Calu3 (cell line): Measurements from ENCODE around the gene ARHGAP19. TPM values are rescaled to one million over a fixed set of nuclear protein-coding genes. Genes with fewer than 3 reads are reported as not detected.

ENCODE experiments used
- BruUV-seq: library from RNA; stranded (reverse); fragments of 400-500 nt; replicated peaks from 2 replicates; lab custom pipeline; 2021; lab: Mats Ljungman, UMichigan
- CTCF ChIA-PET: fragments of 300-600 bp; sonication (Branson Sonifier 250); formaldehyde crosslinking; loops from one replicate; lab custom pipeline; 2022; ENCODE audit warnings: antibody characterized with exemption; lab: Charles Lee
- DNase-seq: peaks from one replicate; pipeline ENCODE4 v3.0.0; 2022
- H3K27ac Mint-ChIP-seq: one replicate; pipeline ENCODE4 v1.8.0; 2022; ENCODE audit warnings: mixed read lengths; ENCODE audit not compliant: unreplicated experiment
- H3K27me3 Mint-ChIP-seq: one replicate; pipeline ENCODE4 v1.8.0; 2022; ENCODE audit warnings: mixed read lengths; ENCODE audit not compliant: unreplicated experiment
- H3K36me3 Mint-ChIP-seq: one replicate; pipeline ENCODE4 v1.8.0; 2022; ENCODE audit warnings: mild to moderate bottlenecking, moderate library complexity, mixed read lengths; ENCODE audit not compliant: insufficient read depth, unreplicated experiment
- H3K4me1 Mint-ChIP-seq: one replicate; pipeline ENCODE4 v1.8.0; 2022; ENCODE audit warnings: mild to moderate bottlenecking, low read depth, mixed read lengths; ENCODE audit not compliant: unreplicated experiment
- H3K4me3 Mint-ChIP-seq: one replicate; pipeline ENCODE4 v1.8.0; 2022; ENCODE audit warnings: mild to moderate bottlenecking, low read depth, moderate library complexity, mixed read lengths; ENCODE audit not compliant: unreplicated experiment
- H3K9me3 Mint-ChIP-seq: one replicate; pipeline ENCODE4 v1.8.0; 2022; ENCODE audit warnings: low read depth, mixed read lengths; ENCODE audit not compliant: unreplicated experiment
- CTCF ChIP-seq: fragments of 200-600 bp; IDR thresholded peaks from one replicate; pipeline ENCODE4 v1.8.0; 2022; ENCODE audit warnings: antibody characterized with exemption; ENCODE audit not compliant: unreplicated experiment
- intact Hi-C: fragments of 100-400 bp; cut with micrococcal nuclease; formaldehyde crosslinking; loops from one replicate; pipeline ENCODE4 v1.10.0; 2022; ENCODE audit not compliant: unreplicated experiment
- total RNA-seq: library from RNA; stranded (reverse); gene quantifications from 2 replicates; pipeline ENCODE4 v1.2.3, GENCODE V29; 2022

Gene ARHGAP19
- total RNA-seq, 1 experiment from 2014 or later, result 6.7 TPM

- TF ChIP-seq CTCF, result no peak
- no peaks in the 10 kb centered on the region for H3K27me3 Mint-ChIP-seq
- BruUV-seq, result no TSS peak
- no peaks in the 10 kb centered on the region for H3K4me1 Mint-ChIP-seq
- no peaks in the 10 kb centered on the region for H3K9me3 Mint-ChIP-seq
- CTCF ChIA-PET, result no interaction called here
- no peak overlapping the region for H3K27ac Mint-ChIP-seq
- no peaks in the 10 kb centered on the region for H3K36me3 Mint-ChIP-seq
- DNase-seq, result no peak
- no peak overlapping the region for H3K4me3 Mint-ChIP-seq
- intact Hi-C loops, result no loop called here
These were observed 20.5 kb upstream of the ARHGAP19 start for GRCh38 chr10:97312897-97313296.

- Mint-ChIP-seq H3K4me3 (no peak overlapping the region), H3K27ac (no peak overlapping the region), H3K4me1 (no peaks in the 10 kb centered on the region), H3K36me3 (no peaks in the 10 kb centered on the region), H3K9me3 (no peaks in the 10 kb centered on the region), H3K27me3 (no peaks in the 10 kb centered on the region)
- TF ChIP-seq CTCF, result no peak
- BruUV-seq, result no TSS peak
- CTCF ChIA-PET, result no interaction called here
- DNase-seq, result no peak
- intact Hi-C loops, result no loop called here
These were observed 18.7 kb upstream of the ARHGAP19 start for GRCh38 chr10:97311111-97311626.

- no peaks in the 10 kb centered on the region for H3K9me3 Mint-ChIP-seq
- H3K36me3 Mint-ChIP-seq, result no peaks in the 10 kb centered on the region
- CTCF ChIA-PET, result no interaction called here
- H3K4me1 Mint-ChIP-seq, result no peaks in the 10 kb centered on the region
- H3K27ac Mint-ChIP-seq, result no peak overlapping the region
- BruUV-seq, result no TSS peak
- DNase-seq, result no peak
- no peaks in the 10 kb centered on the region for H3K27me3 Mint-ChIP-seq
- TF ChIP-seq CTCF, result no peak
- H3K4me3 Mint-ChIP-seq, result no peak overlapping the region
- intact Hi-C loops, result no loop called here
These were observed 15.7 kb upstream of the ARHGAP19 start for GRCh38 chr10:97307866-97308780.

- no peak for DNase-seq
- Mint-ChIP-seq H3K4me1 (no peaks in the 10 kb centered on the region), H3K36me3 (no peaks in the 10 kb centered on the region), H3K4me3 (no peak overlapping the region), H3K9me3 (no peaks in the 10 kb centered on the region), H3K27ac (no peak overlapping the region), H3K27me3 (no peaks in the 10 kb centered on the region)
- intact Hi-C loops, result no loop called here
- no TSS peak for BruUV-seq
- CTCF ChIA-PET, result no interaction called here
- TF ChIP-seq CTCF, result no peak
These were observed 15.0 kb upstream of the ARHGAP19 start for GRCh38 chr10:97307441-97307840.
